Measurements from ENCODE around the gene CTDSPL.

CTDSPL gene

GRCh38 chr3:37945807-37946530, 84.3 kb downstream of the CTDSPL start:
- DNase-seq, result no peak

DNA sequence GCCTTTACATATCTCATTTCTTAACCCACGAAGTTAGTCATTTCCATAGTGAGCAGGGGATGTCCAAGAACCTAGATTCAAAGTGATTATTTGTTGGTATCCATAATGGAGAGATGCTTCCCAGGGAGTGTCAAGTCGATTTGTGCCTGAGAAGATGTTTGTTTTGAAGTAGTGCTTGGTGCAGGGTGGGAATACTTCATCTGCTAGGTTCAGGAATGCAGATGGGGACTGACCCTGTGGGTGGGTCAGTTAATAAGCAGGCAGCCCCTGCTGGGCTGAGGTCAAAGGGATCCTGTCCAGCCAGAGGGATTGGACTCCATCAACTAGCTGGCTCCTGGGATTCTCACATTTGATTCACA, 84.8 kb downstream of the CTDSPL start:
- DNase-seq, result no peak

GRCh38 chr3:37949866-37950265, 88.2 kb downstream of the CTDSPL start:
- DNase-seq, result no peak

DNA sequence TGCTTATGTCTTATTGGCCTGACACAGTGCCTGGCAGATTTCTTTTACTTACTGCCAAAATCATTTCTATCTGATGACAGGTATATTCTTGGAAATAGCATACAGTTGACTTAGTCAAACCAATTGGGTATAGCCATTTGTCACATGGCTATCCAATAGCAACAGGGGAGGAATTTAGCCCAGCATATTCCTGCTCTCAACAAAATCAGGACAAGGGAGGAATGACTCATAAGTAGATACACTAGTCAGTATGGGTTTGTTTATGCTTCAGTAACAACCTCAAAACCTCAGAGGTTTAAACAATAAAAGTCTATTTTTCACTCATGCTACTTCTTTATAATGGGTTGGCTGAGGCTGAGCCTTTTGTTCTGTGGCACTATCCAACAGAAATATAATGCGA, 90.9 kb downstream of the CTDSPL start:
- DNase-seq, result no peak

DNA sequence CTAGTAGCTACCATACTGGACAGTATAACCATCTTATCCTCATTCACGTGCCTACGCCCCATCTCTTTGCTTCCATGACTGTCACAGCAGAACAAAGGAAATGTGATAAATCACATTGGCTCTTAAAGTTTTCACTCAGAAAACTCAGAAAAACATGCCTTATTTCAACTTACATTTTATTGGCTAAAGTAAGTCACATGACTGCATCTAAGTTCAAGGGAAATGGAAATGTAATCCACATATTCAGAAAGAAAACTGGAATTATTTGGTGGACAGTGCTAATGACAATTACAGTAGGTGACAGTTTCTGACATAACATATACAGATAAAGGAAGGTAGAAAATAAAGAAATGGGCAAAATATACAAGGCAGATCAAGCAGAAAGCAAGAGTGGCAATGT, 91.5 kb downstream of the CTDSPL start:
- DNase-seq, result no peak

DNA sequence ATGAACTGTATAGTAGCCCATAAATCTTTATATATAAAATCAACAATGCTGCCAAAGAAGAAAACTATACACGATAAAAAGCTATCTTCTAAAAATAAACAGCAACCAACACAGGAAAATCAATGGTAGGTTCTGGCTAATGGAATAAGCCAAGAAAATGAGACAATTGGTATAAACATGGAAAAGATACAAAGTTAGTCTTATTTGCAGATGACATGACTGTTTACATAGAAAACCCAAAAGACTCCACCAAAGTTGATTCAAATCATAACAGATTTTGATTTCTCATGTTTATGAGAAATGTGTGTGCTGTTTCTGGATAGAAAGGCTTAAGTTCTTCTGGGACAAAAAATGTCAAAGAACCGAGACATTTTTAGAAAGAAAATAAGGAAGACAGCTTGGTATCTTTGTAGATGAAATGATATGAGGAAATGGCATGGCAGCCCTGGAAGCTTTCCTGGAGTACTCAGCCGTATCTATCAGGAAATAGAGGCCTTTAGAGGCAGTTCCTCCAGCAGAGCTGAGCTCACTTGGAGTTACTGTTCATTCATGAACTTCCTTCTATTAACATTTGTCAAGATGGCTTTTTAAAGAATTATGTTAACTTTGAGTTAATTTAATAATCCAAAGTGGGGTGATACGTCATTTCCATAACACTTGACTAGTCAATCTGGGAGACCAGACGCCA, 92.2 kb downstream of the CTDSPL start:
- no peak for DNase-seq

DNA sequence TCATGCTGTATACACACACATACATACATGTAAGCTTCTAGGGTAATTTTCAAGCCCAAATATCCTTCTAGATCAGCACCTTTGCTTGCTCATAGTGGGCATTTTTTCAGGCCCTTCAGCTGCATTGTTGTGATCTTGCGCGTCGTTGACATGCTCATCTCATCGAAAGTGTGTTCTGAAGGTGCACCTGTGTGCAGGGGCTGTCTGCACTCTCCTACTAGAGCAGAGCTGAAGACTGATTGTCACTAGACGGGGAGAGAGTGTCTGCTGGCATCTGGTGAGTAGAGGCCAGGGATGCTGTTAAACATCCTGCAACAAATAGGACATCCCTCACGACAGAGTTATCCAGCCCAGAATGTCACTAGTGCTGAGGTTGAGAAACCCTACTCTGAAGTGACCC, 93.2 kb downstream of the CTDSPL start:
- DNase-seq, result no peak

DNA sequence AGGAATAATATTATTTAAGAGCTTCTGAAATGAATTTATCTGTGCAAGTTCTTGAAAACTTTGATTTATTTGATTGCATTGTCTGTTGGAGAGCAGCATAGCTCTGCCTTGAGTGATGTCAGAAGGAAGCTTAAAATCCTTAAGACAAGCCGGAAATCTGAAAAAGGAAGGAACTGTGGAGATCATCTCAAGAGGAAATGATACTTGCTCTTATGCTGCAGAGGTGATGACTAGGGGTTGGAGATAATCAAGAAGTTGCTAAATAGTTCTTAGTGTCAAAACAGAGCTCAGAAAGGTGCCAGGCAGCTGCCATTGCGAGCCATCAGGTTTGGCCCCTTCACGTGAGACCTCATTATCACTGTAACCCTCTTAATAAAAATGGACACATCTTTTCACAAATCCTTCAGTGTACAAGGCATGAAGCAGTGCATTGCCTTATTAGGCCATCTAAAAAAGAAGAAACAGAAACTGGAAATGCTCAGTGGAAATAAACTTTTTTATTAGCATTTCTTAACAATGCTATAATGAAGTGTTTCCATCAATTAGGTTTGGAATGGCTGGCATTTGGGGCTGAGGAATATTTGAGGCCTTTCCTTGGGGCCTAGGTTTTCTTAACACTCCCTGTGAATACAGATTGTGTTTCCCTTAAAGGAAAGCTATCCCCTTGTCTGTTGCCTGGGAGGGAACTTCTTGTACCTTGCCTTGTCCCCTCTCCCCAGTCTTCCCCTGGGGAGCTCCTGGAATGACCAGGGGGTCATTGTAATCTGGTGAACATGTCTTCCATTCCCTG, 94.4 kb downstream of the CTDSPL start:
- DNase-seq, result no peak

DNA sequence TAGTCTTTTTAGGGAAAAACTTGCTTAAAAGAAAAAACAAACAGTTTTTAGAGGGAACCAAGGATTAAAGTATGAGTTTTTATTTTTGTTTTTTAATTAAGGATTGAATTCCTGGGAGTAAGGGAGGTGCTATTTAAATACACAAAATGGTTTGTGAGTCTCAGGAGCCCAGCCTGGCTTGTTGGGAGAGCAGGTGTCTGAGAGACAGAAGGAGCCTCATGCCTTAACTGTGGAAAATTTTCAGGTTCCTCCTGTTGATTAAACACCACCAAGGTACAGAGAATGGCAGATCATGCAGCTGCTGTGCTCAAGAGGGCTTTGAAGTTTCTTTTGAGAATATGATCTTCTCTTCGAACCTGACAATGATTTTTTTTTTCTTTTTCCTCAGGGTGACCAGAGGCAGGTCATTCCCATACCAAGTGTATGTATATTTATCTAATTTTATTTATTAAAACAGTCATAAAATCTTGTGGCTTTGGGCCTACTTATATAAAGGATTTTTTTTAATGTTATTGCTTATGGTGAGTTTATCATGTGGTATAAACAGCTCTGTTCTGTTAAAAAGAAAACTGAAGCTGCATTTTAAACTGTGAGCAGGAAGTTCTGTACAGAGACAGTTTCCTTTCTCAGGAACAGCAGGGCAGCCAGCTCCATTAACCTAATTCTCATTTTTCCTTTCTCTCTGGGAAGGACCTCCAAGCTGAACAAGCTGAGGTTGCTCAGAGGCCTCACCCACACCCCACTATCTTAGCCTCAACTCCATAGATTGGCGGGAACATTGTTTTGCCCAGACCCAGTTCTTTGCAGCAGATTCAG, 95.3 kb downstream of the CTDSPL start:
- DNase-seq, result no peak

DNA sequence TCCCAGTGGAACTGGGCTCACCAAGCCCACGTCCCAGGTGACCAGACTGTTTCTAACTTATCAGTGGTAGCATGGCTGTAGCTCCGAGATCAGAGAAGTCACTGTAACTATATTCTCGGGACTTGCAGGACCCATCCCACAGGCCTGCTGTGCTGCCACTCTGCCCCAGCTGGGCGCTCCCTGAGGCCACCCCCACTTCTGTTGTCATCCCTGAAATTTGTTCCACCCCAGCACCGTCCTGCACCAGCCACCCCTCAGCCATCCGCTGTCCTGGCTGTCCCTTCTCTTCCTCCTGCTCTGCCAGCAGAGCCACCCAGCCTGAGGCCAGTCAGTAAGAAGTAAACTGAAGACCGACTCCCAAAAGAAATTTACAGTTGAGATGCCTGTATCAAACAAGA, 95.9 kb downstream of the CTDSPL start:
- no peak for DNase-seq

GRCh38 chr3:37961622-37962431, 100.1 kb downstream of the CTDSPL start:
- DNase-seq, result no peak

GRCh38 chr3:37963016-37963415, 101.3 kb downstream of the CTDSPL start:
- DNase-seq, result no peak

- DNase-seq, result no peak
Observed at GRCh38 chr3:37963635-37964034, 102.0 kb downstream of the CTDSPL start.

DNA sequence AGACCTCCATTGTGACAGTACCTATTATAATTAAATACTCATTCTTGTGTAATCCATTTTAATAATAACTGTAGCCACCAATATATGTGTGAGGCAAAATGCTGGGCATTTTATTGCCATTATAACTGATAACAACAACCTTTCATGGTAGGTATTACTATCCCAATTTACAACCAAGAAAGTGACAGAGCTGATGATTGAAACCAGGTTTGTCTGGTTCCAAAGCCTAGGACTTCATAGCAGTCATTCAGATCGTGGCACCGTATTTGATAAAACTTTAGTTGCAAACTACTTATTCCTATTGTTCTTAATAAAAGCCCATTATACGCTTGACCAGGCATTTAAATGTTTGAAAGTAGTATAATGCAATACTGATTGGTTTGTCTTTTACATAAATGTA, 102.5 kb downstream of the CTDSPL start:
- DNase-seq, result no peak

- DNase-seq, result no peak
Observed at GRCh38 chr3:37964716-37965115, 103.0 kb downstream of the CTDSPL start.

- peak; percentile 42 to 54 for DNase-seq
Observed at GRCh38 chr3:37967260-37967881, 105.7 kb downstream of the CTDSPL start.

- DNase-seq, result no peak
Observed at GRCh38 chr3:37968199-37968598, 106.5 kb downstream of the CTDSPL start.

DNA sequence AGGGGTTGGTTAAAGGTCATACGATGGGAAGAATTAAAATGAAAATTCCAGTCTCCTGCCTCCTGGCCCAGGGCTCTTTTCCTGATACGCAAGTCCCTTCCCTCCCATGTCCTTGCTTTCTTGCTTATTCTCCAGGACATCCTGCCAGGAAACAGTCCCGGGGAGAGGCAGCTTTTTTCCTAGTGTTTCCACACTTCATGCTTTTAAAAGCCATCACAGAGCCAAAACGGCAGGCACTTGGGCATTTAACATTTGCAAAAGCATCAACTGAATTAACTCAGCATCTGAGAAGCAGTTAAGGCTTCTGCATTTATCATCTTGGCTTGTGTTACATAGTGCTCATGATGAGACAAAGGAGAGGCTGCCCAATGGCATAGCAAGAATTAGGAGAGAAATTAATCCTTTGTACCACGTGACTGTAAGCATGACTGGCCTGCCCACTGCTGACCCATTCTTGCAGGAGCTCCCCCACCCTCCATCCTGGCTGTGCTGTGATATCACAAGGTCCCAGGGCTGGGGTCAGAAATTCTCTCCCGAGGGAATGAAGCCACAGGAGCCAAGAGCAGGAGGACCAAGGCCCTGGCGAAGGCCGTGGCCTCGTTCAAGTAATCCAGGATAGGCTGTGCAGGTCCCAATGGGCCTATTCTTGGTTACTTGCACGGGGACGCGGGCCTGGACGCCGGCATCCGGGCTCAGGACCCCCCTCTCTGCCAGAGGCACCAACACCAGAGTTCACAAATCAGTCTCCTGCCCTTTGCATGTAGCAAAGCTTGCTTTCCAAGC, 107.3 kb downstream of the CTDSPL start:
- DNase-seq, result no peak

- DNase-seq, result no peak
Observed at GRCh38 chr3:37969596-37970100, 108.0 kb downstream of the CTDSPL start.

GRCh38 chr3:37970802-37971201, 109.1 kb downstream of the CTDSPL start:
- DNase-seq, result no peak

- no peak for DNase-seq
Observed at GRCh38 chr3:37971467-37971866, 109.8 kb downstream of the CTDSPL start.
